Measurements from ENCODE around the gene ZNF816.
"Not testable (repeated sequence)": the region's sequence is repeated elsewhere in the genome, so short reads cannot be mapped to it uniquely, and the experiment has no call there.

The ZNF816 gene

GRCh38 chr19:52936151-52936953 lies 26.3 kb downstream of the ZNF816 start:
- H3K4me3 ChIP-seq (ENCODE audit: low read depth, low read length) = no peak overlapping the region
- no peak for TF ChIP-seq CTCF (IDR thresholded peaks at IDR 0.05; ENCODE audit: insufficient read depth, low read length, missing control alignments)
- no peak for DNase-seq (ENCODE audit: low read depth, low spot score)
- ChIA-PET POLR2A (no interaction called here), CTCF (no interaction called here)

- no peak for TF ChIP-seq CTCF (IDR thresholded peaks at IDR 0.05; ENCODE audit: insufficient read depth, low read length, missing control alignments)
- H3K4me3 ChIP-seq (ENCODE audit: low read depth, low read length) = no peak overlapping the region
- POLR2A ChIA-PET = no interaction called here
- CTCF ChIA-PET = no interaction called here
- no peak for DNase-seq (ENCODE audit: low read depth, low spot score)
Observed at GRCh38 chr19:52935434-52935833, 27.2 kb downstream of the ZNF816 start.

- DNase-seq (ENCODE audit: low read depth, low spot score); POLR2A ChIA-PET; CTCF ChIA-PET; H3K4me3 ChIP-seq (ENCODE audit: low read depth, low read length): not testable (repeated sequence)
Observed at GRCh38 chr19:52924641-52925040, 38.0 kb downstream of the ZNF816 start.

GRCh38 chr19:52923778-52924593 lies 38.7 kb downstream of the ZNF816 start:
- DNase-seq (ENCODE audit: low read depth, low spot score) = no peak
- TF ChIP-seq CTCF (IDR thresholded peaks at IDR 0.05; ENCODE audit: insufficient read depth, low read length, missing control alignments) = no peak
- CTCF ChIA-PET = no interaction called here
- peak overlapping the region; percentile 74 for H3K4me3 ChIP-seq (ENCODE audit: low read depth, low read length)
- POLR2A ChIA-PET = no interaction called here

- ChIA-PET POLR2A (no interaction called here), CTCF (no interaction called here)
- no peak for DNase-seq (ENCODE audit: low read depth, low spot score)
- peak within 1 kb of the TSS; percentile 74 for H3K4me3 ChIP-seq (ENCODE audit: low read depth, low read length)
- TF ChIP-seq CTCF (IDR thresholded peaks at IDR 0.05; ENCODE audit: insufficient read depth, low read length, missing control alignments) = no peak
Observed at GRCh38 chr19:52922841-52923777, 39.6 kb downstream of the ZNF816 start, which contains the start of gene ZNF888. Gene ZNF888, minus strand, starts transcription at chr19:52923428. Its CDS starts 5,555 bp downstream, at chr19:52917873.

- no peak for TF ChIP-seq CTCF (IDR thresholded peaks at IDR 0.05; ENCODE audit: insufficient read depth, low read length, missing control alignments)
- DNase-seq (ENCODE audit: low read depth, low spot score) = no peak
- POLR2A ChIA-PET = no interaction called here
- no peak overlapping the region for H3K4me3 ChIP-seq (ENCODE audit: low read depth, low read length)
- CTCF ChIA-PET = no interaction called here
Observed at GRCh38 chr19:52917531-52917930, 45.1 kb downstream of the ZNF816 start.

Measured in AG04449 (cell line).